ENCODE measurements around the gene SMIM10.
A peak's percentile ranks its signal among the peaks of the same experiment; 100 is the strongest.
"Not testable (repeated sequence)": the region's sequence is repeated elsewhere in the genome, so short reads cannot be mapped to it uniquely, and the experiment has no call there.

SMIM10 gene
- 0 to 0.78 (median 0) reads per million in 4 experiments for total RNA-seq

GRCh38 chrX:134990801-134991481 lies at the start of gene SMIM10:
Gene SMIM10 (plus strand): TSS chrX:134990991. CDS start chrX:134991096, 105 bp downstream.
- DNase-seq = no peak

- DNase-seq = not testable (repeated sequence)
Measured at GRCh38 chrX:134946364-134946763, 44.4 kb upstream of the SMIM10 start.

GRCh38 chrX:134948333-134949241 lies 42.2 kb upstream of the SMIM10 start:
- DNase-seq = no peak

GRCh38 chrX:134949271-134949670 lies 41.5 kb upstream of the SMIM10 start:
- DNase-seq = no peak

GRCh38 chrX:134957836-134958235 lies 33.0 kb upstream of the SMIM10 start:
- DNase-seq = no peak

GRCh38 chrX:134960366-134960765 lies 30.4 kb upstream of the SMIM10 start:
- not testable (repeated sequence) for DNase-seq

- DNase-seq = no peak
Measured at GRCh38 chrX:134963041-134963440, 27.8 kb upstream of the SMIM10 start.

GRCh38 chrX:134969726-134970125 lies 21.1 kb upstream of the SMIM10 start:
- no peak for DNase-seq

GRCh38 chrX:134971926-134972325 lies 18.9 kb upstream of the SMIM10 start:
- no peak for DNase-seq

- DNase-seq = no peak
Measured at GRCh38 chrX:134975516-134975915, 15.3 kb upstream of the SMIM10 start.

- no peak for DNase-seq
Measured at GRCh38 chrX:134981910-134982309, 8.9 kb upstream of the SMIM10 start.

- DNase-seq = no peak
Measured at GRCh38 chrX:134982748-134983147, 8.0 kb upstream of the SMIM10 start.

- DNase-seq = no peak
Measured at GRCh38 chrX:134985479-134985878, 5.3 kb upstream of the SMIM10 start.

- DNase-seq = no peak
Measured at GRCh38 chrX:134990475-134990800, 353 bp upstream of the SMIM10 start.

GRCh38 chrX:134997646-134998045 lies 6.9 kb downstream of the SMIM10 start:
- no peak for DNase-seq

GRCh38 chrX:134998246-134998645 lies 7.5 kb downstream of the SMIM10 start:
- no peak for DNase-seq

GRCh38 chrX:134999469-134999868 lies 8.7 kb downstream of the SMIM10 start:
- DNase-seq = no peak

- DNase-seq = no peak
Measured at GRCh38 chrX:135000516-135000915, 9.7 kb downstream of the SMIM10 start.

GRCh38 chrX:135003876-135004623 lies 13.3 kb downstream of the SMIM10 start:
- DNase-seq = peak; percentile 83

GRCh38 chrX:135006187-135006586 lies 15.4 kb downstream of the SMIM10 start:
- no peak for DNase-seq

- DNase-seq = no peak
Measured at GRCh38 chrX:135009057-135009610, 18.3 kb downstream of the SMIM10 start.

GRCh38 chrX:135009838-135010237 lies 19.0 kb downstream of the SMIM10 start:
- no peak for DNase-seq

GRCh38 chrX:135010921-135011320 lies 20.1 kb downstream of the SMIM10 start:
- DNase-seq = no peak

Measured in effector CD8-positive, alpha-beta T cell (primary cell).